Smooth muscle cell of the pulmonary artery (primary cell): Measurements from ENCODE around the gene SPPL2A. TPM values are rescaled to one million over a fixed set of nuclear protein-coding genes. Genes with fewer than 3 reads are reported as not detected.

Experiments used
- total RNA-seq: library from RNA; depleted of rRNA; stranded (reverse); fragments of >200 nt; gene quantifications from 2 replicates; pipeline ENCODE4 v1.2.3, GENCODE V29; 2014

The SPPL2A gene
- total RNA-seq, result 135 and 157 TPM in 2 replicates

GRCh38 chr15:50765195-50765967 lies at the start of gene SPPL2A:
SPPL2A (minus strand) TSS chr15:50765706; CDS start chr15:50765533, 173 bp downstream.

GRCh38 chr15:50686469-50687301 lies 78.8 kb downstream of the SPPL2A start, which contains the start of gene TRPM7:
TRPM7 (minus strand) TSS chr15:50686797; CDS start chr15:50686533, 264 bp downstream.

Other genes starting within 250 kb of the SPPL2A start
- gene USP50, start 219.0 kb downstream of the SPPL2A start, total RNA-seq, result 0.13 TPM in 1 of 2 replicates, not detected in the other
- 52.7 and 55.2 TPM in 2 replicates for gene TRPM7, start 78.9 kb downstream of the SPPL2A start, total RNA-seq
- 13.0 and 16.6 TPM in 2 replicates for gene AP4E1, start 143.0 kb upstream of the SPPL2A start, total RNA-seq